ENCODE data around the gene NSUN5.

DNA sequence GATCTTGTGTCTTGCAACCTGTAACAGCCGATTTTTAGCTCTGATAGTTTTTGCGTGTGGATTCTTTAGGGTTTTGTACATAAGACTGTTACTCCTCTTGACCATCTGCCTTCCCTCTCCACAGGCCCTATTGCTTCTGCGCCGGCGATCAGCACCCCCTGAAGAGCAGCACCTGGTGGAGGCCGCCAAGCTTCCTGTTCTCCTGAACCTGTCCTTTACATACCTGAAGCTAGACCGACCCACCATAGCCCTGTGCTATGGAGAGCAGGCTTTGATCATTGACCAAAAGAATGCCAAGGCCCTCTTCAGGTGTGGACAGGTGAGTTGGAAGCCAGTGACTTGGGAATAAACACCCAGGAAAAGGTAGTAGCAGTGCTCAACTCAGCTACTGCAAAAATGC is 31.9 kb upstream of the NSUN5 start:
- TF ChIP-seq CTCF (IDR thresholded peaks at IDR 0.05; ENCODE audit: insufficient read depth, low read length, poor library complexity, severe bottlenecking) (no peak), EZH2phosphoT487 (conservative IDR thresholded peaks at IDR 0.05; ENCODE audit: low read length) (no peak)

Data from SU-DHL-6 (cell line).